NOMO-1 treated with DMSO at 0.1 percent for 48 hours (cell line): Measurements from ENCODE around the gene RAB40C.

Experiments
- DNase-seq: peaks from one replicate; lab custom pipeline; 2025; ENCODE audit not compliant: unreplicated experiment; lab: John Stamatoyannopoulos, UW

RAB40C gene

DNA sequence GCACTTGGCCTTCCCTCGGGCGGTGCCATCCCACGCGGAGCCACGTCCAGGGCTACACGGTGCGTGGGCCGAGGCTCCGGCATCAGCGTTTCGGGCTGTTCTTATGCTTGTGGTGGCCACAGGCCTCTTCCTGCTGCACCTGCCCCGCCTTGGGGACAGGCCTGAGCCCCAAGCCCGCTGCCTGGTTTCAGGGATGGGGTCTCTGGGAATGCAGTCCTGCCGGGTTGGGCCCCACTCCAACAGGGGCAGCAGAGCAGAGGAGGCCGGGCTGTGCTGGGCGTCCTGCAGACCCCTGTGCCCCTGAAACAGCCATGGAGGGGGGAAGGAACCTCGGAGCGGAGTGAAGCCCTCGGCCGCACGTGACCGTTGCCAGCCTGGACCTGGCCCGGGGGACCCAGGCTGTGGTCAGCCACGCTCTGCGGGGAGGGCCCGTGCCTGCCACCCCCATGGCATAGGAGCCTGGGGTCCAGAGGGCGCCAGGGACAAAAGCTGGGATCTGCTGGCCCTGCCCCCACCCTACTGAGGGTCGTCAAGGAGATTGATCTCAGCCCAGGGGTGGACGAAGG is 40.5 kb downstream of the RAB40C start:
- DNase-seq = no peak

DNA sequence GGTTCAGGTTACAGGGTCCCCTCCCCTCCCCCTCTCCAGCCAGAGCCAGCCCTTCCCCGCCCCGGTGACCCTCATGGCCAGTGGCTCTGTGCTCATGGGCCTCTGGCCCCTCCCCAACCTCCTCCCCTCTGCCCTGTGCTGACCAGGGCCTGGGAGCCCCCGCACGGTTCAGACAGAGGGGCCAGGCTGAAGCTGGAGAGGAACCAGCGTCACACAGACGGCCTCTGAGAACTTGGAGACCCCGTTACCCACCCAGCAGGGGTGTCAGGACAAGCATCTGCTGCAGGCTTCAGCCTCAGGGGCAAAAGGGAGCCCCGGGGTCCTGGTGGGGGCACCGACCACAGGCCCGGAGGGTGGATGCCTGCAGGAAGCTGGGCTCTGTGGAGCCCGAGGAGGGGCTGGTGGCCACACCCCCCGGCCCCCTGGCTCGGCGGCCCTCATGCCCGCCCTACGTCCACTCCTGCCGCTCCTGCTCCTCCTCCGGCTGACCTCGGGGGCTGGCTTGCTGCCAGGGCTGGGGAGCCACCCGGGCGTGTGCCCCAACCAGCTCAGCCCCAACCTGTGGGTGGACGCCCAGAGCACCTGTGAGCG is 41.0 kb downstream of the RAB40C start, which contains the start of gene WFIKKN1:
Gene WFIKKN1, plus strand, starts transcription at position 171 of the 591 bp plus-strand sequence. Its CDS starts 269 bp downstream, at position 440.
- DNase-seq = no peak

DNA sequence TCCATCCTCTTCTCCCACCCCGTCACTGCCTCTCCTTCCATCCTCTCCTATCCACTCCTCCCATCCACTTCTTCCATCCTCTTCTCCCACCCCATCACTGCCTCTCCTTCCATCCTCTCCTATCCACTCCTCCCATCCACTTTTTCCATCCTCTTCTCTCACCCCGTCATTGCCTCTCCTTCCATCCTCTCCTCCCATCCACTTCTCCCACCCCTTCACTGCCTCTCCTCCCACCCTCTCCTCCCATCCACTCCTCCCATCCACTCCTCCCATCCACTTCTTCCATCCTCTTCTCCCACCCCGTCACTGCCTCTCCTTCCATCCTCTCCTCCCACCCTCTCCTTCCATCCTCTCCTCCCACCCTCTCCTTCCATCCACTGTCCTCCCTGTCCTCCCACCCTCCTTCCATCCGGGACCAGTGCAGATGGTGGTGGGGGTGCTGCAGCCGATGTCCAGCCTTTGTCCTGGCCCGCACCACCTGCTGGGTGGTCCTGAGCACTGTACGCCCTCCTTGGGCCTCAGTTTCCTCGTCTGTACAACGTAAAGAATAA is 42.0 kb downstream of the RAB40C start:
- no peak for DNase-seq

DNA sequence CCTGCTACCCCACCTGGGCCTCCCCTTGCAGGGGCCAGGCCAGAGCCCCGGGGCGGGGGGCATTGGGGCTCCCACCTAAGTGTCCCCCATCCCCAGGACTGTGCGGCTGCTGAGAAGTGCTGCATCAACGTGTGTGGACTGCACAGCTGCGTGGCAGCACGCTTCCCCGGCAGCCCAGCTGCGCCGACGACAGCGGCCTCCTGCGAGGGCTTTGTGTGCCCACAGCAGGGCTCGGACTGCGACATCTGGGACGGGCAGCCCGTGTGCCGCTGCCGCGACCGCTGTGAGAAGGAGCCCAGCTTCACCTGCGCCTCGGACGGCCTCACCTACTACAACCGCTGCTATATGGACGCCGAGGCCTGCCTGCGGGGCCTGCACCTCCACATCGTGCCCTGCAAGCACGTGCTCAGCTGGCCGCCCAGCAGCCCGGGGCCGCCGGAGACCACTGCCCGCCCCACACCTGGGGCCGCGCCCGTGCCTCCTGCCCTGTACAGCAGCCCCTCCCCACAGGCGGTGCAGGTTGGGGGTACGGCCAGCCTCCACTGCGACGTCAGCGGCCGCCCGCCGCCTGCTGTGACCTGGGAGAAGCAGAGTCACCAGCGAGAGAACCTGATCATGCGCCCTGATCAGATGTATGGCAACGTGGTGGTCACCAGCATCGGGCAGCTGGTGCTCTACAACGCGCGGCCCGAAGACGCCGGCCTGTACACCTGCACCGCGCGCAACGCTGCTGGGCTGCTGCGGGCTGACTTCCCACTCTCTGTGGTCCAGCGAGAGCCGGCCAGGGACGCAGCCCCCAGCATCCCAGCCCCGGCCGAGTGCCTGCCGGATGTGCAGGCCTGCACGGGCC is 42.8 kb downstream of the RAB40C start:
- no peak for DNase-seq

DNA sequence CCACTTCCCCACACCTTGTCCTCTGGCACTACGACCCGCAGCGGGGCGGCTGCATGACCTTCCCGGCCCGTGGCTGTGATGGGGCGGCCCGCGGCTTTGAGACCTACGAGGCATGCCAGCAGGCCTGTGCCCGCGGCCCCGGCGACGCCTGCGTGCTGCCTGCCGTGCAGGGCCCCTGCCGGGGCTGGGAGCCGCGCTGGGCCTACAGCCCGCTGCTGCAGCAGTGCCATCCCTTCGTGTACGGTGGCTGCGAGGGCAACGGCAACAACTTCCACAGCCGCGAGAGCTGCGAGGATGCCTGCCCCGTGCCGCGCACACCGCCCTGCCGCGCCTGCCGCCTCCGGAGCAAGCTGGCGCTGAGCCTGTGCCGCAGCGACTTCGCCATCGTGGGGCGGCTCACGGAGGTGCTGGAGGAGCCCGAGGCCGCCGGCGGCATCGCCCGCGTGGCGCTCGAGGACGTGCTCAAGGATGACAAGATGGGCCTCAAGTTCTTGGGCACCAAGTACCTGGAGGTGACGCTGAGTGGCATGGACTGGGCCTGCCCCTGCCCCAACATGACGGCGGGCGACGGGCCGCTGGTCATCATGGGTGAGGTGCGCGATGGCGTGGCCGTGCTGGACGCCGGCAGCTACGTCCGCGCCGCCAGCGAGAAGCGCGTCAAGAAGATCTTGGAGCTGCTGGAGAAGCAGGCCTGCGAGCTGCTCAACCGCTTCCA is 43.6 kb downstream of the RAB40C start:
- no peak for DNase-seq

DNA sequence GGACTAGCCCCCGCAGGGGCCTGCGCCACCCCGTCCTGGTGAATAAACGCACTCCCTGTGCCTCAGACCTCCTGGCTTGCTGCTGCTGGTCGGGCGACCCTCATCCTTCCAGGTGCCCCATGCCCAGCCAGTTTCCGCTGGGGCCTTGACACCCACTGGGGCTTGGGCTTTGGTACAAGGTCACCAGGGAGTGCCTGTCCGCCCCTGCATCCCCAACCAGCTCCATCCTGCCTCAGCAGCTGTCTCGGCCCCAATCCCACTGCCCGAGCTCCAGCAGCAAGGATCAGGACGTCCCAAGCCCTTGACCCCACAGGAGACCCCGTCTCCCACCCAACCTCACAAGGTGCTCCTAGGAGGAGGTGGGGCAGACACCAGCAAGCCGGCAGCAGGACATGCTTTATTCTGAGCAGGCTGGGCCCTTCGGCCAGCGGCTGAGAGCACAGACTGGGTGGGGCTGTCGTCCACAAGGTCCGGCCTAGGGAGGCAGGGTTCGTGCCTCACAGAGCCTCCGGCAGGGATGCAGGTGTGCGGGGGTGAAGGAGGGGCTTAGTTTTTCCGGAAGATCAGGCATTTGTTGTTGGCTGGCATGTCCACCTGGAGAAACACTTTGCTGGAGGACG is 44.3 kb downstream of the RAB40C start:
- DNase-seq = no peak

DNA sequence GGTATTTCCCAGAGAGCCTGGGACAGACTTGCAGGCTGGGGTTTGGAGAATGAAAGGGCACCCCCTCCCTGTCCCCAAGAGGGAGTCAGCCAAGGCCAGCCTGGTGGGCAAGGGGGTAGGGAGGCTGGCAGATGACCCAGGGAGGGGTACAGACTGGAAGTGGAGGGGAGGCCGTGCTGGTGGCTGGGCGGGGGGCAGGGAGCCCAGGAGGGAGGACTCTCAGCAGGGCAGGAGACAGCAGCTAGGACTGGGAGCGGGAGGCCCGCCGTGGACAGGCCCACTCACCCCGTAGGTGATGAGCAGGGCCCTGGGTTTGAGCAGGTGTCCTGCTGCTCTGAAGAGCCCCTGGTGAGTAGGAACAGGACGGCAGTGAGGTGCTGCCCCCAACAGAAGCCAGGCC is 45.1 kb downstream of the RAB40C start:
- no peak for DNase-seq

DNA sequence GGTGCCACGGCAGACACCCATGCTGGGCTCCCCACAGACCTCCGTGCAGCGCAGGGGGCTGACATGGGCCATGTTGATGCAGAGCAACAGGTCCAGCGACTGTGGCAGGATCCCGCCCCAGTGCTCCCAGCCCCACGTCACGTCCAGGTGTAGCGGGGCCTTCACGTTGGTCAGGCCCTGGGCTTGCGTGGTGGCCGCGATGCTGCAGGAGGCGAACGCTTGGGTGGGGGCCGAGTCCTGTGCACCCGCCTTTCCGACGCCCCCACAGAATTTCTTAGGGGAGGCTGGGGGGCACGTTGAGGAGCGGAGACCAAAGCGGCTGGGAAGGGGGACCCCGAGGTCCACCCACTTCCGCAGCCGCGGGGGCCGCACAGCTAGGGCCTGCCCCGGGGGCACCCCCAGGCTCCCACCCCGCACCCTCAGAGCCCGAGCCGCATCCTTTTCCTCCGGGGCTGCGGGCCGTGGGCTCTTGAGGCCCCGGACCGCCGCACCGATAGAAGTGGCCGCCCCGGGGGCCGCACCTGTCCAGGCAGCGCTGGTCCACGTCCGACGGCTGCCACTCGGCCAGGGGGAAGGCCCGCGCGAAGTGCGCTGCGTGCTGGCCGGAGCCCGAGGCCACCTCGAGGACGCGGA is 45.8 kb downstream of the RAB40C start:
- DNase-seq = no peak

DNA sequence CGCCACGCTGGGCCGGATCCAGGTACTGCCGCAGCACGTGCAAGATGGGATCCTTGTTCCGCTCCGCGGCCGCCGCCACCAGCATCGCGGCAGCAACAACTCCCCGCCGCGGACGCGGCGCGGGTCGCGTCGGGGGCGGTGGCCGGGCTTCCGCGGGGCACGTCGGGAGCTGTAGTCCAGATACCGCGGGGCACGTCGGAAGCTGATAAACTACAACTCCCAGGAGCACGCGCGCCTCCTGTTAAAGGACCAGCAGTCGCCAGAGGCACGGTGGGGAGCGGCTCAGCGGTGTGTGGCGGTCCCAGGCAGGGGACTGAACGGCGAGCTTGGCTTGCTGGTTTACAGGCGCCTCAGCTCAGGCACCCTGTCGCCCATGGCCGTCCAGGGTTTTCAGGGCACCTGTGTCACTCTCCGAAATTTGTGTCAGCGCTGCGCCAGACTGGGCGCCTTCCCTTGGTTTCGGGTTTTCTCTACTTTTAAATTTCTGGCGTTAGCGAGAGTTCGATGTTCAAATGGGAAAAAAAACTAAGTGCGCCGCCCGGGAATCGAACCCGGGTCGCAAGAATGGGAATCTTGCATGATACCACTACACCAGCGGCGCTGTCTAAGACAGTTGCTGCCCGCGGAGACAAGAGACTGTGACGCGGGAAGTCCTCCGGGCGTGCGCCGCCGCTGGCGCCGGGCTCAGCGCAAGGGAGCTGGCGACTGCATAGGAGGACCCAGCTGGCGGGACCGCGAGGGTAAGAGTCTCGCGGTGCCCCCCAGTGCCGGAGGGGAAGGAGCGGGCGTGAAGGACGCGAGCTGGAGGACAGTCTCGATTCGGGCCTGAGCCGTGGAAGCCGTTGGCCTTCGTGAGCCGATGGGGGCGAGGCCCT is 46.6 kb downstream of the RAB40C start, which contains the start of gene METTL26:
Gene METTL26, minus strand, starts transcription at position 100 of the 875 bp plus-strand sequence. Its CDS starts 15 bp downstream, at position 85.
- peak; percentile 93 for DNase-seq

DNA sequence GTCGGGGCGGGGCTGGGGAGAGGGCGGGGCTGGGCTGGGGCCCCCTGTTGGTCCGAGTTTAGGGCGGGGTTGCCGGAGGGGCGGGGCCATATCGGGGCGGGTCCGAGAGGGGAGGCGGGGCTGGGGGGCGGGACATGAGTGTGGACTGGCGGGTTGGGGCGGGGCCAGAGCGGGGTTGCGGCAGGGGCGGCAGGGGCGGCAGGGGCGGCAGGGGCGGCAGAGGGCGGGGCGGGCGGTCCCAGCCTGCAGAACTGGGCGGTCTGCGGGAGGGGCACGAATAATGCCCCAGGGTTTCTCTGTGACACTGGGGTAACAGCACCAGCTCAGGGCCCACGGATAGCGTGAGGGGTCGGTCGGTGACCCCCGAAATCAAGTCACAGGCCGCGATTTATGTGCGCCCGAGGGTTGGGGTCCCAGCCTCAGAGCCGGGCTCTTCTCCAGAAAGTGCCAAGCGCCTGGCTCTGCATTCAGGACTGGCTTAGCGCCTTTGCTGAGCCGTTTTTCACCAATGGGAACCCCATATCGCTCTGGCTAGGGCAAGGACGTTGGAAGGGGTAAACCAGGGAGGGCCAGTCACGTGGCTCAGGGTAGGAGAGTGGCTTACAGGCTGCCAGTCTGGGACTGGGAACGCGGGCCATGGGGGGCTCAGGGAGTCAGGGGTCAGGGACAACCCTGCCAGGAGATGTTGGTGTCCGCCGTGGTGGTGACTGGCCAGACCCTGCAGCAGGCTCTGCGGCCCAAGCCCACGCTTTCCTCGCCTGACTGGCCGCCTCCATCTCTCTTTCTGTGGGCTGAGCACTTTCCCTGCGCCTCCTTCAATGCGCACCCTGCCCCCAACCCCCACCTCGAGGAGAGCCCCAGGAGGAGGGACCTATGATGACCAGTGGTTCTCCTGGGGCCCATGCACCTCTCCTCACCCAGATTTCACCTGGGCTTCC is 47.5 kb downstream of the RAB40C start:
- no peak for DNase-seq

DNA sequence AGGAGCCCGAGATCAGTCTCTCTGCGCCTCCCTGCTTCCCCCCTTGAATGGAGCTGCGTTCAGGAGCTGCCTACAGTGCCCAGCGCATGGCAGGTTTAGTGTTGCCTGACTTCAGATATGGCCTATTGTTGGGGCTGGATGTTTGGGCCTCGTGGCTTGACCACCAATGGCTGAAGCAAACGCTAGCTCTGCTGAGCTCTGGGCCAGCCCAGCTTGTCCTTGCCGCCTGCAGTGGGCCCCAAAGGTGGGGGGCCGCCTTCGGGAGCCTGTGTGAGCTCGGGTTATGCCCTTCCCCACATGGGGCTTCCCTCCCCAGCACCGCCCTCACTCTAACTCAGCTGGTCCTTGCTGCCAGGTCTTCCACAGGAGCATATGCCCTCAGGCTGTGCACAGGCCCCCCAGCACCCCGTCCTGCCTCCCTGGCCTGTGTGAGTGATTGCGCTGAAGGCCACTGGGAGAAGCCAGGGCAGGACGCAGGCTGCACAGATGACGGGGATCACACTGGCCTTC is 48.2 kb downstream of the RAB40C start:
- DNase-seq = no peak

DNA sequence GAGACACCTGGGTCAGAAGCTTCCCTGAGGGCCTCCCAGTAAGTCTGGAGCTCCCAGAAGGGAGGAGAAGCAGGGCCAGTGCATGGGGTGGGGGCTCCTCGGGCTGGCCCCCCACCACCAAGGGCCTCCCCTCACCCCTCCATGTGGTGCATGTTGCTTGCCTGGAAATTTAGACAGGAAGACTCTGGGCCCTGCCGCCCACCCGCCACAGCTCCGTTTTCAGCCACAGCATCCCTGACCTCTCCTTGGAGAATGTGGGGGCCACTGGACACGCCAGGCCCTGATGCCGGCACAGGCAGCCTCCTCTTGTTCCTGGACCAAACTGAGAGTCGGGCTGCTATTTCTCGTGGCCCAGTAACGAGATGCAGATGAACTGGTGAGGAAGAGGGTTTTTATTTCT is 49.0 kb downstream of the RAB40C start:
- no peak for DNase-seq

DNA sequence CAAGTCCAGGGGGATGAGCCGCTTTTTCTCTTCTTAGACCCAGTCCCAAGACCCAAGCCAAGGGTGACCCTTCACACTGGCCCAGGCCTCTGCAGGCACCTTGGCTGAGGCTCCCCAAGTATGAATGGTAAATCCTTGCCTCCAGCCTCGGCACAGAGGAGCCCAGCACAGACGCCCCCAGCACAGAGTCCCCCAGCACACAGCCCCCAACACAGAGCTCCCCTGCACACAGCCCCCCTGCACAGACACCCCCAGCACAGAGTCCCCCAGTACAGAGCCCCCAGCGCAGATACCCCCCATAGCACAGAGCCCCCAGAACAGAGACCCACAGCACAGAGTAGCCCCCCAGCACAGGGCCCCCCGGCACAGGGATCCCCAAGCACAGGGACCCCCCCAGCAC is 50.7 kb downstream of the RAB40C start:
- no peak for DNase-seq

DNA sequence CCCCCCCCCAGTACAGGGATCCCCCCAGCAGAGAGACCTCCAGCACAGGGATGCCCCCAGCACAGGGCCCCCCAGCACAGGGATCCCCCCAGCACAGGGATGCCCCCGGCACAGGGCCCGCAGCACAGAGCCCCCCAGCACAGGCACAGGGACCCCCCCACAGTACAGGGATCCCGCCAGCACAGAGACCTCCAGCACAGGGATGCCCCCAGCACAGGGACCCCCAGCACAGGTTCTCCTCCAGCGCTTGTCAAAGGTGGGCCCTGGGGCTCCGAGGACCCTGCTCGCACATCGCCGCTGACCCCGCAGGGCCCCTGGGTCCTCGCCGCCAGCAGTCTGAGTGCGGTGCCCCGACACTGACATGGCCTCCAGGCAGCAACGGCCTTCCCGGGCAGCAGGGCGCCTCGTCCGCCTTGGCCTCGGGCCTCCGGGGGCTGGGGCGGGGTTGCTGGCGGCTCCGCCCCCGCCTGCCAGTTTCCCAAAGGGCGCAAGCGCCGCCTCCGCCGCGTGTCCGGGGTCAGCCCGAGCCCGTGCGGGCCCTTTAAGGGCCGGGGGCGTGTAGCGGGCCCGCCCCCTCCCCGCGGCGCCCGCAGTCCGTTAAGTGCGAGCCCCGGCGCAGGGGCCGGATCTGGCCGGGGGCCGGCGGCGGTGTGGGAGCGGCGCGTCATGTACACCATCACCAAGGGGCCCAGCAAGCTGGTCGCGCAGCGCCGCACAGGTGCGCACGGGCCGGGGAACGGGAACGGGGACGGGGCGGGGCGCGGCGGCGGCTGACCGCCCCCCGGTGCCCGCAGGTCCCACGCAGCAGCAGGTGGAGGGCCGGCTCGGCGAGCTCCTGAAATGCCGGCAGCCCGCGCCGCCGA is 51.7 kb downstream of the RAB40C start, which contains the start of gene MCRIP2:
Gene MCRIP2, plus strand, starts transcription at position 503 of the 863 bp plus-strand sequence. Its CDS starts 164 bp downstream, at position 667.
- peak; percentile 62 for DNase-seq

DNA sequence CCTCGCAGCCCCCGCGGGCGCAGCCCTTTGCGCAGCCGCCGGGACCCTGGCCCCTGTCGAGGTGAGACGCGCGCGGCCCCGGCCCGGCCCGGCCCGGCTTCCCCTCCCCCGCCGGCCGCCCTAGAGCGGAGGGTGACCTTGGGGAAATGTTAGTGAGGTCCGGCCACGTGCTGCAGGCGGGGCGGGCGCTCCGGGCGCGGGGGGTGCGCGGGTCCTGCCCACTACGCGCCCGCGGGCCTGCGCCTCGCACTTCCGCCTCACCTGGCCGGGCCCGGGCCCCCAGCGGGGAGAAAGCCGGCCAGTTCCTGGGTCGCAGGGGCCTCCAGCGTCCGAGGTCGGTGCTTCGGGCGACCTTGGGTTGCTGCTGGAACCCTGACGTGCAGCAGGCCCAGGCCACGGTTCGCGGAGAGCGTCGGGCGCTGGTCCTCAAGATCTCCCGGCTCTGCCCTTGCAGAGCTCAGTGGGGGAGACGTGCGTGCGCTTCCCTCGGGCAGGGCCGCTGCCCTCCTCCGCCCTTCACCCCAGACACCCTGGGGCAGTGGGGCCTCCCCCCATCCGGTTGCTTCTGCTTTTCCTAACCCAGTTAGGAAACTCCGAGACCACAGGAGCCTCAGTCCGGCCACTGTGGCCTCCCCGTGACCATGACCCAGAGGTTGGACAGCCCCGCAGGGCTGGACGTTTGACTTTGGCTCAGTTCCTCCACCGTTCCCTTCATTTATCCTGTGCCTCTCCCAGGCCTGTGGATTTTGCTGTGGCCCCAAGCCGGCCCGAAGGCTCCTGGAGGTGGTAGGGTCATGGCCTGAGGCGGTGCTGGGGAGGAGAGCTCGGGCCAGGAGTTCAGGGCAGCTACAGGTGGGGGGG is 52.6 kb downstream of the RAB40C start:
- DNase-seq = peak; percentile 59

DNA sequence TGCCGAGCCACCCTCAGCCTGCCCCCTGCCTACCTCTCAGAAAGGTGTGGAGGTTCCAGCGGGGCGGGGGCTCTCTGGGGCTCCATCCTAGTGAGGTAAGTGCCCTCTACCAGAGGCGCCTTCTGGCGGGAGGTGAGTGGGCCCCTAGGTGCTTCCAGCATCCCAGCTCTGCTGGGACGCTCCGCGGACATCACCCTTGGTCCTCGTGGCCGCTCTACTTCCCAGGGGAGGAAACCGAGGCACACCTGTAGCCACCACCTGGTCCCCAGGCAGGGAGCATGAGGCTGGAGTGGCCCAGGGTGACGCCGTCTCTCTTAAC is 53.1 kb downstream of the RAB40C start:
- no peak for DNase-seq
